HK-2 (cell line): ENCODE measurements around the gene EPB41L2.
A peak's percentile ranks its signal among the peaks of the same experiment; 100 is the strongest.

Source experiments
- DNase-seq: peaks from one replicate; pipeline ENCODE4 v3.0.0-alpha.2; 2018; ENCODE audit not compliant: unreplicated experiment

EPB41L2 gene

GRCh38 chr6:130913120-130913519 lies 149.9 kb downstream of the EPB41L2 start:
- no peak for DNase-seq

- DNase-seq, result no peak
These were observed 150.6 kb downstream of the EPB41L2 start for GRCh38 chr6:130912434-130912833.

DNA sequence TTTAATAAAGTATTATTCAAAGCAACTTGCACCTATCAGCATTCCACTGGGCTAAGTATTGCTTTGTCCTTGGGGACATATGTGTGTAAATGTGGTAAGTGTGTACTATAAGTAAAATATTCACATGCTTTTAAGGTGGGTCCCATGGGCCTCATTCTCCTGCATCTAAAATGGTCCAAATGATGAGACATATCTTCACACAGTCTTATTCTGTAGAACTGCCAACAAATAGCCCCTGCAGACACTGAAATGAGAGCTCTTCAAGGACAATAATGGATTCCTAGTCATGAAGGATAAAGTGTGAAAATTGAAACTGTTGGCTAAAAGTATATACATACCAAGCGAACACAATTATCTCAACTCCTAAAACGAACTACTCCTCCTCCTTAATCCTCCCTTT lies 154.1 kb downstream of the EPB41L2 start:
- no peak for DNase-seq

GRCh38 chr6:130908188-130908587 lies 154.9 kb downstream of the EPB41L2 start:
- DNase-seq, result no peak

DNA sequence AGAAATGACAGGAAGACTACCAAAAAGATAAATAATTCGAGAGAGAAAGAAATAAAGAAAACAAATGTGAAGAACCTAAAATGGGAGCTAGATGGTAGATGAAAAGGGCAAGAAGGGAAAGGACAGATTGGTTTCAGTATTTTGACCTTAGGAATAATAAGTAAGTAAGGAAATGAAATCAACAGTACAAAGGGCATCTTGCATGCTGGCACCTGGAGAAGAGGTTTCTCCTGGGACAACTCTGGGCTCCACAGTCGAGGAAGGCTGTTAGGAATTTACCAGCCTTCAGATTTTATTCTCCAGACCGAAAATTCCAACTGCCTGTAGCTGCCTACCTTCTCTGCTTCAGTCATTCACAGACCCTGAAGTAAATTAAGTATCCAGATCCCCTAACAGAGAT lies 155.4 kb downstream of the EPB41L2 start:
- no peak for DNase-seq

- DNase-seq, result no peak
These were observed 156.2 kb downstream of the EPB41L2 start for GRCh38 chr6:130906736-130907381.

- DNase-seq, result no peak
These were observed 159.4 kb downstream of the EPB41L2 start for GRCh38 chr6:130903602-130904001.

DNA sequence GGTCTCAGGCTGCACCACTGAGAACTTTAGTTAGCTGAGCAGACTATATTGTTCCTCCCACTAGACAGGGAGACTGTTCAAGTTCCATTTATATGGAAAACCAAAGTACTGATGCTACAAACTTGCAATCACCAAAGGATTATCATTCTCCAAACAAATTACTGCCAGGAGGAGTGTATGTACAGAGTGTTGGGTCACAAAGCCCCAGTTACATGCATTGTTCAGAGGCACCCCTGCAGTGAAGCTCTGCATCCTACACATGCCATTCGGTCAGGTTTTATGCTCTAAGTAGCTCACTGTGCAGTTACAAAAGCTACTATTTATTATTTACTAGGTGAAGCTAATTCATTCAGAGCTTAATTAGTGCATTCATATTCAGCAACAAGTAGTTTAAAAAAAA lies 160.0 kb downstream of the EPB41L2 start:
- no peak for DNase-seq

DNA sequence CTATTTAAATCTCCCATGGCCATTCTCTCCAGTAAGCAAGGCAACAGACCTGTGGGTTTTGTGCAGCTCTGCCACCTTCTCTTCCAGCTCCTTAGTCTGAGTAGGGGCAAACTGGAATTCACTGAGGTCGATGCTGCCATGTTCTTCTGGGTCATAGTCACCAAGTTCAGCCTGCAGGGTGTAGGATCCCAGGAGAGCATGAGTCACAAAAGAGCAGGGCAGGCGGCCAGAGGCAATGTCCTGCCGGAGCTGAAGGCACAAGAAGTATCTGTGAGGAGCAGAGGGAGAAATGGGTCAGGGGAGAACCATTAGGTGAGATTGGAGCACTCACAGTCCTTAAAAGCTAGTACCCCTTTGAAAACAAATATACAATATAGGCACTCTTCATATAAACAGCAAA lies 162.1 kb downstream of the EPB41L2 start:
- DNase-seq, result no peak

DNA sequence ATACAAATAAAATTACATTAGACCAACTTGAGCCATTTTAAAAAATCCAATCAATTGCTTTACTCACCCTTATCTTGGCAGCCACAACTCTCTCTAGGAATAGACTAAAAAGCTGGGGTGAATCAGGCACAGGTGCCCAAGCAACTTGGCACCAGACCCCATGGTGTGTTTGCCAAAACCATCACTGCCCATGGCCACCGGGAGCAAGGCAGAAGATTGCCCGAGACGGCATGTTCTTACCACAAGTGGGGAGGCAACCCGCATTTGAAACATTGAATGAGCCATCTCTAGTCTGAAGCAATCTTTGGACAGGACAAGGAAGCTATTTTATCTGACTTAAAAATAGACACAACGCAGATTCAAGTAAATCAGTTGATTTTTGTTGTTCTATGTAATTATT lies 166.8 kb downstream of the EPB41L2 start:
- DNase-seq, result no peak

DNA sequence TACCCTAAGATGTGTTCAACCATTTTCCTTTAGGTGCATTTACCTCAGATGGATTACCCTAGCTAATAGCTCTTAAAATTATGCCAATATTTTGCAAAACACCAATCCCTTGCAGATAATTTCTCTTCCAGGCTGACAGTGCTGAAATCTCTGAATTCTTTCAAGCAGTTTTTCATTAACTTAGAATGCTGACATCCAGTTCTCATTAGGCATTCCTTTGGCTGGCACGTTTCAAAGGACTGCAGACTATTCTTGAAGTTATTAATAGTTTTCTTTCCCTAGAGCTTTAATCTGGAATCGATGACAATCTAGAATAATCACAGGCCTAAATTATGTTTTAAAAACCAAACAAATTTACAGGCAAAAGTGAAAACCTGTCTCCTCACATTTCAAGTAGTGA lies 167.5 kb downstream of the EPB41L2 start:
- no peak for DNase-seq

GRCh38 chr6:130893766-130894165 lies 169.3 kb downstream of the EPB41L2 start:
- DNase-seq, result no peak

- no peak for DNase-seq
These were observed 169.8 kb downstream of the EPB41L2 start for GRCh38 chr6:130893277-130893676.

GRCh38 chr6:130890521-130890971 lies 172.5 kb downstream of the EPB41L2 start:
- DNase-seq, result no peak

GRCh38 chr6:130889423-130889822 lies 173.6 kb downstream of the EPB41L2 start:
- DNase-seq, result no peak

- no peak for DNase-seq
These were observed 174.8 kb downstream of the EPB41L2 start for GRCh38 chr6:130888246-130888645.

DNA sequence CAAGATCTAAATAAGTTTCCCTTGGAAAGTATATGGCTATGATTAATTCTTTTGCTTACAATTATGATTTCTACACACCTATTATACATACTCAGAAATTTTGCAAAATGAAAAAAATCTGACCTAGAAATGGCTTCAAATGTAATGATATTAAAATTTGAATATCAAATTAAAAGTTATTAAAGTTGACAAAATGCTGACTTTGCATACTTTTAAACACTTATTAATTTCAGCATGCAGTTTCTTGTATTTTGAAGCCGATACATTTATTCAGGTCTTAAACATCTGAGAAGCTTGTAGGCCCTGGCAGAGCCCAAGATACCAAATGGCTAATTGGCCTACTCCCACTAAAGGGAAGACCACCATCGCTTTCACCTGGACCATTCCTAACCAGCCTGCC lies 176.1 kb downstream of the EPB41L2 start:
- DNase-seq, result no peak

DNA sequence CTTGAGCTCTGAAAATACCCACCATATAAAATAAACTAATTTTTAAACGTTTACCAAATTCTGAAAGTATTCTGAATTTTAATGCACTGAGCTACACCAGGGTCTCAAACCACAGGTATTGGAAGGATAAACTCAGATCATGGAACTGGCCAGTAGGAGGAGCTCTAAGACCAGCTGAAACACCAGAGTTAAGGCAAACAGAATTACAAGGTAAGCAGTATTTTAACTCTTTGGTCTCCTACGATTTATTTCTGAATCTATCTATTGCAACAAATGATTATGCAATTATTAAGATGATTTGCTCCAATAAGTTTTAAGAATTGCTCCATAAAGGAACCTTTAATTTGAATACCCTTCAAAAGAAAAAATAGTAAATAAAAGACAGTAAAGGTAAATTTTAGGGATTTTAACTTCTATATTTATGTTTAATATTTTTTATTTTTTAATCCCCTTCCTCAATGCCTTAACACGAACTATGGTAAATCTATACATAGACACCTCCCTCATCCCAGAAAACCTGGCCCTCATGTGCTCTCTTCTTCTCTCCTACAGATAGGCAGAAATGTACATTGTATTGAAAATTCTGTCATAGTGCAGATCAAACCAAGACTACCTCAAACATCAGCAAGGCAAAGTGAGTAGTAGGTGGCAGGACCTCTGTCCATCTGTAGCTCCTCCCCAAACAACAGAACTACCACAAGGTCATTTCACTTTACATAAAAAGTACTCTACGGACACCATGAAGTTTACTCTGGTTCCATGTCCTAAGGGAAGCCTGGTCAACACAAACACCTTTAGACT lies 177.5 kb downstream of the EPB41L2 start:
- DNase-seq, result peak; percentile 55

- no peak for DNase-seq
These were observed 180.7 kb downstream of the EPB41L2 start for GRCh38 chr6:130882370-130882769.

DNA sequence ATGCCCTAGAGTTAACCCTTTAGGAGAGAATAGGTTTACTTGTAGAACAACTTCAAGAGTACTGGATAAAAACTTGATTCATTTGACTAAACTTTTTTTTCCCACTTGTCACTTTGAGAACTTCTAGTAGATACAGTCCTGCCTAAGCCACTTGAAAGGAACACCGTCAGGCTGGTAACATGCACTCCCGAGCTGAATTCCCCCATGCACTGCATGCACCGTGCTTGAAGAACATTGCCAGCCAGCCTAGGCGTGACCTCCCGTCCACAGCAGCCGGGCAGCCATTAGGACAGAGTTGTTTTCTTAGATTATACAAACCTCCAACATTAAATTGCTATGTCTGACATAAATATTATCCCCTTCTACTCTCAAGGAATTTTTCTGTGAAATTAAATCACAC lies 183.2 kb downstream of the EPB41L2 start:
- DNase-seq, result no peak

GRCh38 chr6:130873746-130874145 lies 189.3 kb downstream of the EPB41L2 start:
- no peak for DNase-seq

- DNase-seq, result peak; percentile 49
These were observed 190.6 kb downstream of the EPB41L2 start for GRCh38 chr6:130872250-130873095.
